GM12864 (cell line): ENCODE measurements around the gene ZIC4.

ENCODE experiments used
- DNase-seq: peaks from one replicate; pipeline ENCODE4 v3.0.0-alpha.2; 2011; ENCODE audit warnings: low read depth
- H3K4me3 ChIP-seq: 2 replicates; pipeline ENCODE4 v1.5.1; 2011; ENCODE audit warnings: mild to moderate bottlenecking, low read depth, low read length, control low read depth
- CTCF ChIP-seq: IDR thresholded peaks from 2 replicates; pipeline ENCODE4 v1.5.1; 2011; ENCODE audit warnings: low read depth, mild to moderate bottlenecking, moderate library complexity, low read length, control low read depth, inconsistent platforms; ENCODE audit errors: missing control alignments

The ZIC4 gene

GRCh38 chr3:147383617-147384016 lies 22.7 kb downstream of the ZIC4 start:
- no peak overlapping the region for H3K4me3 ChIP-seq
- TF ChIP-seq CTCF = peak; percentile 9
- no peak for DNase-seq

- H3K4me3 ChIP-seq = no peak overlapping the region
- no peak for TF ChIP-seq CTCF
Observed at GRCh38 chr3:147381596-147381995, 24.7 kb downstream of the ZIC4 start.

GRCh38 chr3:147380977-147381376 lies 25.4 kb downstream of the ZIC4 start:
- no peak for DNase-seq
- no peak overlapping the region for H3K4me3 ChIP-seq
- TF ChIP-seq CTCF = no peak

More at GRCh38 chr3:147381596-147381995, 24.7 kb downstream of the ZIC4 start:
- no peak for DNase-seq

GRCh38 chr3:147380387-147380951 lies 25.9 kb downstream of the ZIC4 start:
- H3K4me3 ChIP-seq = no peak overlapping the region
- no peak for TF ChIP-seq CTCF
- no peak for DNase-seq

- DNase-seq = no peak
- TF ChIP-seq CTCF = no peak
- no peak overlapping the region for H3K4me3 ChIP-seq
Observed at GRCh38 chr3:147379651-147380050, 26.7 kb downstream of the ZIC4 start.

- H3K4me3 ChIP-seq = no peak overlapping the region
Observed at GRCh38 chr3:147377412-147378367, 28.7 kb downstream of the ZIC4 start.

More at GRCh38 chr3:147377412-147378367, 28.7 kb downstream of the ZIC4 start:
- TF ChIP-seq CTCF = no peak
- DNase-seq = no peak
